Forelimb muscle (tissue), 1 donor: ENCODE measurements around the gene THOC5. TPM values are rescaled to one million over a fixed set of nuclear protein-coding genes. Genes with fewer than 3 reads are reported as not detected.
"Not testable (repeated sequence)": the region's sequence is repeated elsewhere in the genome, so short reads cannot be mapped to it uniquely, and the experiment has no call there.

Source experiments
- DNase-seq: peaks from one replicate; pipeline ENCODE4 v3.0.0-alpha.2; 2013; ENCODE audit warnings: low read depth
- polyA plus RNA-seq: library from polyadenylated mRNA; unstranded; fragments of 120-200 nt; gene quantifications from one replicate; pipeline ENCODE4 v1.2.1, GENCODE V29; 2013; ENCODE audit not compliant: insufficient read length

Gene THOC5
- polyA plus RNA-seq, result 22.4 TPM

GRCh38 chr22:29553351-29554224 is at the start of gene THOC5:
THOC5 (minus strand) TSS chr22:29553757; CDS start chr22:29549147, 4,610 bp downstream.
- peak; percentile 78 for DNase-seq

- no peak for DNase-seq
These were observed 45.1 kb upstream of the THOC5 start for GRCh38 chr22:29598684-29599020.

- DNase-seq, result not testable (repeated sequence)
These were observed 44.5 kb upstream of the THOC5 start for GRCh38 chr22:29597871-29598683.

GRCh38 chr22:29596408-29596807 is 42.9 kb upstream of the THOC5 start:
- DNase-seq, result no peak

GRCh38 chr22:29594447-29594846 is 40.9 kb upstream of the THOC5 start:
- DNase-seq, result not testable (repeated sequence)

- DNase-seq, result no peak
These were observed 40.4 kb upstream of the THOC5 start for GRCh38 chr22:29593923-29594322.

- DNase-seq, result no peak
These were observed 34.6 kb upstream of the THOC5 start for GRCh38 chr22:29587938-29588699.

- DNase-seq, result not testable (repeated sequence)
These were observed 32.7 kb upstream of the THOC5 start for GRCh38 chr22:29586193-29586705.

GRCh38 chr22:29584975-29585374 is 31.4 kb upstream of the THOC5 start:
- no peak for DNase-seq

GRCh38 chr22:29581799-29582198 is 28.2 kb upstream of the THOC5 start:
- DNase-seq, result no peak

- no peak for DNase-seq
These were observed 26.7 kb upstream of the THOC5 start for GRCh38 chr22:29580200-29580810.

GRCh38 chr22:29578462-29579200 is 25.1 kb upstream of the THOC5 start:
- DNase-seq, result no peak

- no peak for DNase-seq
These were observed 21.3 kb upstream of the THOC5 start for GRCh38 chr22:29574762-29575450.

- no peak for DNase-seq
These were observed 17.5 kb upstream of the THOC5 start for GRCh38 chr22:29570912-29571549.

GRCh38 chr22:29570456-29570855 is 16.9 kb upstream of the THOC5 start:
- no peak for DNase-seq

- DNase-seq, result no peak
These were observed 15.6 kb upstream of the THOC5 start for GRCh38 chr22:29569011-29569678.

- DNase-seq, result no peak
These were observed 13.8 kb upstream of the THOC5 start for GRCh38 chr22:29567338-29567737.

GRCh38 chr22:29566513-29566912 is 13.0 kb upstream of the THOC5 start:
- not testable (repeated sequence) for DNase-seq
